Naive B cell (primary cell): Measurements from ENCODE around the gene RYR3. TPM values are rescaled to one million over a fixed set of nuclear protein-coding genes. Genes with fewer than 3 reads are reported as not detected.

Experiments used
- ATAC-seq, 2 donors: fragments of 150-1000 bp; cut with Tn5 transposase; 2 replicates each; pipeline ENCODE4 v1.10.0; 2021; ENCODE audit warnings: low read depth in 2 of 2, mild to moderate bottlenecking in 2 of 2, moderate library complexity in 2 of 2
- DNase-seq: peaks from one replicate; pipeline ENCODE4 v3.0.0; 2022
- H3K27ac Mint-ChIP-seq, 6 donors: one replicate each; pipeline ENCODE4 v1.8.0; 2020 to 2022; ENCODE audit warnings: mild to moderate bottlenecking in 6 of 6, mixed read lengths in 6 of 6, moderate library complexity in 5 of 6, inconsistent platforms in 2 of 6
- H3K27me3 Mint-ChIP-seq, 3 donors: one replicate each; pipeline ENCODE4 v1.8.0; 2021 to 2022; ENCODE audit warnings: mixed read lengths in 3 of 3, mild to moderate bottlenecking in 1 of 3
- H3K36me3 Mint-ChIP-seq, 2 donors: one replicate each; pipeline ENCODE4 v1.8.0; 2020 to 2022; ENCODE audit warnings: mixed read lengths in 2 of 2, inconsistent platforms in 1 of 2, mild to moderate bottlenecking in 1 of 2
- H3K4me1 Mint-ChIP-seq, 3 donors: one replicate each; pipeline ENCODE4 v1.8.0; 2020 to 2022; ENCODE audit warnings: mixed read lengths in 3 of 3, inconsistent platforms in 1 of 3, mild to moderate bottlenecking in 1 of 3, moderate library complexity in 1 of 3
- H3K4me3 Mint-ChIP-seq, 8 donors: one replicate each; pipeline ENCODE4 v1.8.0; 2020 to 2022; ENCODE audit warnings: mild to moderate bottlenecking in 8 of 8, mixed read lengths in 8 of 8, moderate library complexity in 8 of 8, inconsistent platforms in 2 of 8
- H3K9me3 Mint-ChIP-seq, 7 donors: one replicate each; pipeline ENCODE4 v1.8.0; 2020 to 2022; ENCODE audit warnings: mixed read lengths in 7 of 7, mild to moderate bottlenecking in 5 of 7, inconsistent platforms in 2 of 7, moderate library complexity in 1 of 7
- polyA plus RNA-seq, 6 donors: library from polyadenylated mRNA; unstranded; fragments of 300-500 nt; fragmentation: Illumina TruSeq; gene quantifications; one replicate each; pipeline ENCODE4 v1.2.3, GENCODE V29; 2021; ENCODE audit warnings: low read depth in 6 of 6

Gene RYR3
- polyA plus RNA-seq, 6 donors from 2014 or later, result 0.14 to 0.86 (median 0.23) TPM

DNA sequence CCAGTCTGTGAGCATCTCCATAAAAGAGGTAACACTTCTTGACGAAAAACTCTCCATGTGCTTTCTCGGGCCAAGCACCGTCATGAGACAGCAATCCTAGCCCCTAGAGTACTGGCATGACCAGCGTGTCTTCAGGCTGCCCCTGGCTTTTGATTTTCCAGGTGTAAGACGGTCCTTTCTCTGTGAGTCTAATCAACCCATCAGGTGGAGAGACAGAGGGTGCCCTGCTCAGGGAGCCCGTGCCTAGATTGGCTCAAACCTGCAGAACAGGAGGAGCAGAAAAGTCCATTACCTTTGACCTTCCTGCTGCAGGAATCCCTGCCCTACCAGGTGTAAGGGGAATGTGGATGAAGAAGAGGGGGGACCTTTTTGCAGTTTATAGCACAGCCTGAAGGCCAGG is 548.1 kb downstream of the RYR3 start:
- H3K27me3 Mint-ChIP-seq, result no peaks in the 10 kb centered on the region

GRCh38 chr15:33859992-33860545 is 549.3 kb downstream of the RYR3 start:
- Mint-ChIP-seq H3K27me3 (no peaks in the 10 kb centered on the region), H3K9me3 (peaks cover 0 to 1% (median 0%) of the 10 kb centered on the region in 7 donors), H3K36me3 (peaks cover 15 to 19% of the 10 kb centered on the region in 2 donors), H3K27ac (peak overlapping the region in 2 of 6 donors; percentile 1 to 39), H3K4me3 (no peak overlapping the region), H3K4me1 (no peaks in the 10 kb centered on the region)
- DNase-seq (no peak), ATAC-seq (no peak)

More for the DNA sequence above, 548.1 kb downstream of the RYR3 start:
- DNase-seq (no peak), ATAC-seq (no peak)
- Mint-ChIP-seq H3K4me1 (no peaks in the 10 kb centered on the region), H3K4me3 (no peak overlapping the region), H3K27ac (no peak overlapping the region), H3K9me3 (no peaks in the 10 kb centered on the region), H3K36me3 (peaks cover 6 to 7% of the 10 kb centered on the region in 2 donors)

GRCh38 chr15:33860754-33861153 is 550.0 kb downstream of the RYR3 start:
- no peak for DNase-seq
- Mint-ChIP-seq H3K27me3 (no peaks in the 10 kb centered on the region), H3K9me3 (peaks cover 0 to 1% (median 0%) of the 10 kb centered on the region in 7 donors), H3K27ac (no peak overlapping the region), H3K4me1 (no peaks in the 10 kb centered on the region), H3K4me3 (no peak overlapping the region), H3K36me3 (peaks cover 15 to 23% of the 10 kb centered on the region in 2 donors)
- no peak for ATAC-seq

- Mint-ChIP-seq H3K9me3 (peaks cover 0 to 1% (median 0%) of the 10 kb centered on the region in 7 donors), H3K36me3 (peaks cover 24 to 35% of the 10 kb centered on the region in 2 donors), H3K4me1 (no peaks in the 10 kb centered on the region), H3K4me3 (no peak overlapping the region), H3K27me3 (no peaks in the 10 kb centered on the region), H3K27ac (no peak overlapping the region)
- DNase-seq (no peak), ATAC-seq (no peak)
These were observed 553.8 kb downstream of the RYR3 start for GRCh38 chr15:33864360-33865075.

DNA sequence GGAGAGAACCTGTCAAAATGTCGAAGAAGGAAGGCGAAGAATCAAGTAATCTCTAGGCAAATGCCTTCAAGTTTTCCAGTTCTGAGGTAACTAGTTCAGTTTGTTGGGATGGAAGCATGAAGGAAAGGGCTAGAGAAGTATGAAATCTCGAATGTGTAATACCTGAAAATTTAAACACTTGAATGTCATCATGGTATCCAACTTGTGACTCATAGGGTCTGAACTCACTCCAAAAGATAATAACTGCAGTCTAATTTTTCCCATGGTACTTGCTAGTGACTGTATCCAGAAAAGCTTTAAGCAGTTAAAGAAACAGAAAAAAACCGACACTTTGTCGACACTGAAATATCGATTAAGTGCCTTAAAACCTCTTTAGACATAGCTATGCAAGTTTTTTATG is 554.6 kb downstream of the RYR3 start:
- Mint-ChIP-seq H3K4me1 (no peaks in the 10 kb centered on the region), H3K36me3 (peaks cover 26 to 35% of the 10 kb centered on the region in 2 donors), H3K4me3 (no peak overlapping the region), H3K27ac (no peak overlapping the region), H3K27me3 (no peaks in the 10 kb centered on the region), H3K9me3 (peaks cover 0 to 1% (median 0%) of the 10 kb centered on the region in 7 donors)
- no peak for ATAC-seq
- no peak for DNase-seq

GRCh38 chr15:33866101-33866737 is 555.5 kb downstream of the RYR3 start:
- peaks cover 0 to 1% (median 0%) of the 10 kb centered on the region in 7 donors for H3K9me3 Mint-ChIP-seq
- H3K27ac Mint-ChIP-seq, result peak overlapping the region in 1 of 6 donors; percentile 22
- H3K36me3 Mint-ChIP-seq, result peaks cover 26 to 35% of the 10 kb centered on the region in 2 donors
- H3K4me1 Mint-ChIP-seq, result no peaks in the 10 kb centered on the region
- no peaks in the 10 kb centered on the region for H3K27me3 Mint-ChIP-seq
- DNase-seq (no peak), ATAC-seq (no peak)
- no peak overlapping the region for H3K4me3 Mint-ChIP-seq

GRCh38 chr15:33871980-33872379 is 561.2 kb downstream of the RYR3 start:
- H3K36me3 Mint-ChIP-seq, result peaks cover 7 to 21% of the 10 kb centered on the region in 2 donors
- peak overlapping the region in 2 of 6 donors; percentile 46 to 64 for H3K27ac Mint-ChIP-seq
- H3K9me3 Mint-ChIP-seq, result no peaks in the 10 kb centered on the region
- H3K4me1 Mint-ChIP-seq, result peaks cover 0 to 4% (median 3%) of the 10 kb centered on the region in 3 donors
- DNase-seq, result no peak
- no peak for ATAC-seq
- H3K4me3 Mint-ChIP-seq, result no peak overlapping the region
- H3K27me3 Mint-ChIP-seq, result no peaks in the 10 kb centered on the region

DNA sequence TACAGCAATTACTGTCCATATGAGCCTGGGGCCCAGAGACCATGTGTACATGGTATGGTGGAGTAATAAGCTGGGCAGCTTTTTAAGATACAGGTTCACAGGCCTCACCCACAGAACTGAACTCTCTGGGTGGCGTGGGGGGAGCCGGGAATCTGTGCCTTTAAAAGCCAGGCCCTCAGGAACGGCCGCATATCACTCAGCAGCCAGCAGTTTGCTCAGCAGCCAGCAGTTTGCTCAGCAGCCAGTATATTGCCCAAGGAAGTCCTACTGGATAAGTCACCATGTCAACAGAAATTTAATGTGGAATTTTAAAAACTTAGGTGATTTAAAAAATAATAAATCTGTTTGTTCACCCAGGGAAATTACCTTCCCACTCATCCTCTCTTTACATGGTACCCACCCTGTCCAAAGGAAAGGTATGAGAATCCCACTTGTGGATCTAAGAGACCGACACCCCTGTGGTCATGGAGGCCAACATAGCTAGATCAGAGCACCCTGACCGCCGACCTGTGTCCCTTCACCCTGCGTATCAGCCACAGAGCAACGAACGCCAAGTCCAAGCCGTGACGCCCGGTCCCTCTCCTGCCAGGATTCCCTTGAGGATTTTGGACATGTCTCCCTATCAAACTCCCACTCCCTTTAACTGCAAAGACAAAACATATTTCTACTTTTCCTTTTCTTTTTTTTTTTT is 561.8 kb downstream of the RYR3 start:
- ATAC-seq (no peak), DNase-seq (no peak)
- H3K9me3 Mint-ChIP-seq, result no peaks in the 10 kb centered on the region
- H3K27me3 Mint-ChIP-seq, result no peaks in the 10 kb centered on the region
- H3K27ac Mint-ChIP-seq, result peak overlapping the region in 1 of 6 donors; percentile 46
- H3K4me3 Mint-ChIP-seq, result no peak overlapping the region
- H3K4me1 Mint-ChIP-seq, result peaks cover 0 to 4% (median 3%) of the 10 kb centered on the region in 3 donors
- peaks cover 4 to 17% of the 10 kb centered on the region in 2 donors for H3K36me3 Mint-ChIP-seq

GRCh38 chr15:33874156-33874555 is 563.4 kb downstream of the RYR3 start:
- no peak overlapping the region for H3K4me3 Mint-ChIP-seq
- no peak overlapping the region for H3K27ac Mint-ChIP-seq
- DNase-seq (no peak), ATAC-seq (no peak)
- no peaks in the 10 kb centered on the region for H3K27me3 Mint-ChIP-seq
- H3K4me1 Mint-ChIP-seq, result peaks cover 0 to 4% (median 3%) of the 10 kb centered on the region in 3 donors
- H3K36me3 Mint-ChIP-seq, result peaks cover 4 to 17% of the 10 kb centered on the region in 2 donors
- no peaks in the 10 kb centered on the region for H3K9me3 Mint-ChIP-seq

- peaks cover 0 to 8% of the 10 kb centered on the region in 2 donors for H3K36me3 Mint-ChIP-seq
- DNase-seq (no peak), ATAC-seq (no peak)
- H3K9me3 Mint-ChIP-seq, result peaks cover 0 to 13% (median 9%) of the 10 kb centered on the region in 7 donors
- H3K4me3 Mint-ChIP-seq, result no peak overlapping the region
- H3K27me3 Mint-ChIP-seq, result no peaks in the 10 kb centered on the region
- H3K27ac Mint-ChIP-seq, result no peak overlapping the region
- no peaks in the 10 kb centered on the region for H3K4me1 Mint-ChIP-seq
These were observed 572.2 kb downstream of the RYR3 start for GRCh38 chr15:33882921-33883320.

GRCh38 chr15:33888176-33888575 is 577.4 kb downstream of the RYR3 start:
- Mint-ChIP-seq H3K4me1 (peaks cover 0 to 5% (median 0%) of the 10 kb centered on the region in 3 donors), H3K9me3 (peaks cover 0 to 18% (median 9%) of the 10 kb centered on the region in 7 donors), H3K27ac (no peak overlapping the region), H3K4me3 (no peak overlapping the region), H3K27me3 (no peaks in the 10 kb centered on the region), H3K36me3 (peaks cover 0 to 8% of the 10 kb centered on the region in 2 donors)
- ATAC-seq (no peak), DNase-seq (no peak)

DNA sequence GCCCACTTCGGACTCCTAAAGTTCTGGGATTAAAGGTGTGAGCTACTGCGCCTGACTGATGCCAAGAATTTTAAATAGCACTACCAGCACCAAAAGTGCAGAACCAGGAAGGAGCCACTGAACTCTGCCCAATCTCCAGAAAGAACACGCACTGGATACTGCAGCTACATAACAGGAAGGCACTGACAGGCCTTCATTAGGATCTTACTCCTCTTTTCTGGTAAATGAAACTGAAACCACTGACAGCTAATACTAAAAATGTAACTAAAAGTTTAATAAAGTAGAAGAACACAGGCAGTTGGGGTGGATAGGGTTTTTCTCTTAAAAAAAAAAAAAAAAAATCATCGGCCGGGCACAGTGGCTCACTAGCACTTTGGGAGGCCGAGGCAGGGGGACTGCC is 583.4 kb downstream of the RYR3 start:
- Mint-ChIP-seq H3K36me3 (no peaks in the 10 kb centered on the region), H3K9me3 (peaks cover 0 to 5% (median 0%) of the 10 kb centered on the region in 7 donors), H3K27me3 (no peaks in the 10 kb centered on the region), H3K4me3 (no peak overlapping the region), H3K4me1 (peaks cover 0 to 16% (median 0%) of the 10 kb centered on the region in 3 donors), H3K27ac (no peak overlapping the region)
- ATAC-seq (no peak), DNase-seq (no peak)

- Mint-ChIP-seq H3K27ac (no peak overlapping the region), H3K9me3 (peaks cover 0 to 4% (median 0%) of the 10 kb centered on the region in 7 donors), H3K4me1 (peaks cover 4 to 12% (median 11%) of the 10 kb centered on the region in 3 donors), H3K4me3 (no peak overlapping the region), H3K27me3 (no peaks in the 10 kb centered on the region), H3K36me3 (peaks cover 0 to 13% of the 10 kb centered on the region in 2 donors)
- no peak for ATAC-seq
- no peak for DNase-seq
These were observed 591.3 kb downstream of the RYR3 start for GRCh38 chr15:33902043-33902442.
